ENCODE results near the gene DHRS7C. TPM values are rescaled to one million over a fixed set of nuclear protein-coding genes. Genes with fewer than 3 reads are reported as not detected.

DHRS7C gene
- polyA plus RNA-seq, 1 donor (not counting 4 experiments of a cell fraction or from before 2014, with no cell fraction given) = not detected

- no peaks in the 10 kb centered on the region for H3K4me1 ChIP-seq (ENCODE audit: control insufficient read depth, extremely low read depth, insufficient read depth, low read length)
- H4K20me1 ChIP-seq (ENCODE audit: control insufficient read depth, extremely low read depth, insufficient read depth, low read length) = no peaks in the 10 kb centered on the region
- no peak within 1 kb of the TSS for H3K9ac ChIP-seq (ENCODE audit: control insufficient read depth, extremely low read depth, insufficient read depth, low read length)
- H3K4me3 ChIP-seq (ENCODE audit: control insufficient read depth in 2 of 3, extremely low read depth in 1 of 3, insufficient read depth in 2 of 3, low read depth in 1 of 3, low read length in 3 of 3) = no peak within 1 kb of the TSS
- H3K36me3 ChIP-seq (ENCODE audit: control insufficient read depth in 2 of 2, extremely low read depth in 1 of 2, insufficient read depth in 2 of 2, low read length in 2 of 2) = no peaks in the 10 kb centered on the region
- no peaks in the 10 kb centered on the region for H3K9me3 ChIP-seq (ENCODE audit: control insufficient read depth, low read depth, low read length)
- H3K4me2 ChIP-seq (ENCODE audit: control insufficient read depth, extremely low read depth, insufficient read depth, low read depth, low read length) = no peak within 1 kb of the TSS
- no peak for FAIRE-seq
- no peaks in the 10 kb centered on the region for H3K9me1 ChIP-seq (ENCODE audit: control insufficient read depth, extremely low read depth, insufficient read depth, low read length)
- TF ChIP-seq CTCF (optimal IDR thresholded peaks at IDR 0.05 in 1 of 3, IDR thresholded peaks at IDR 0.05 in 1 of 3, conservative IDR thresholded peaks at IDR 0.05 in 1 of 3; ENCODE audit: extremely low read depth in 1 of 3, insufficient read depth in 2 of 3, low read length in 3 of 3) = no peak
- no peak for TF ChIP-seq EZH2 (IDR thresholded peaks at IDR 0.05; ENCODE audit: low read length)
- H3K27ac ChIP-seq (ENCODE audit: control insufficient read depth, insufficient read depth, low read length) = no peak within 1 kb of the TSS
- dilution Hi-C loops (cut with MboI; ENCODE audit: extremely low pct_ligation_motif_present, low sequenced_read_pairs) = no loop called here
- H3K27me3 ChIP-seq (ENCODE audit: control insufficient read depth, extremely low read depth, insufficient read depth, low read length) = no peaks in the 10 kb centered on the region
- H2AFZ ChIP-seq (ENCODE audit: control insufficient read depth, low read length) = no peak within 1 kb of the TSS
- DNase-seq (ENCODE audit: low read depth, low spot score) = no peak
- no peaks in the 10 kb centered on the region for H3K79me2 ChIP-seq (ENCODE audit: control insufficient read depth, insufficient read depth, low read length)
These were observed 30.5 kb upstream of the DHRS7C start, which contains the start of gene GSG1L2 for GRCh38 chr17:9821921-9822320. Gene GSG1L2 (minus strand): TSS chr17:9822079. CDS start chr17:9822071, 8 bp downstream.

GRCh38 chr17:9820448-9820847 lies 29.1 kb upstream of the DHRS7C start:
- H3K4me1 ChIP-seq (ENCODE audit: control insufficient read depth, extremely low read depth, insufficient read depth, low read length) = no peaks in the 10 kb centered on the region
- H2AFZ ChIP-seq (ENCODE audit: control insufficient read depth, low read length) = no peak overlapping the region
- no peak overlapping the region for H3K4me3 ChIP-seq (ENCODE audit: control insufficient read depth in 2 of 3, extremely low read depth in 1 of 3, insufficient read depth in 2 of 3, low read depth in 1 of 3, low read length in 3 of 3)
- no peaks in the 10 kb centered on the region for H3K27me3 ChIP-seq (ENCODE audit: control insufficient read depth, extremely low read depth, insufficient read depth, low read length)
- no peaks in the 10 kb centered on the region for H4K20me1 ChIP-seq (ENCODE audit: control insufficient read depth, extremely low read depth, insufficient read depth, low read length)
- H3K9ac ChIP-seq (ENCODE audit: control insufficient read depth, extremely low read depth, insufficient read depth, low read length) = no peak overlapping the region
- TF ChIP-seq EZH2 (IDR thresholded peaks at IDR 0.05; ENCODE audit: low read length) (no peak), CTCF (optimal IDR thresholded peaks at IDR 0.05 in 1 of 3, IDR thresholded peaks at IDR 0.05 in 1 of 3, conservative IDR thresholded peaks at IDR 0.05 in 1 of 3; ENCODE audit: extremely low read depth in 1 of 3, insufficient read depth in 2 of 3, low read length in 3 of 3) (no peak)
- no peak for FAIRE-seq
- dilution Hi-C loops (cut with MboI; ENCODE audit: extremely low pct_ligation_motif_present, low sequenced_read_pairs) = no loop called here
- H3K27ac ChIP-seq (ENCODE audit: control insufficient read depth, insufficient read depth, low read length) = no peak overlapping the region
- no peak overlapping the region for H3K4me2 ChIP-seq (ENCODE audit: control insufficient read depth, extremely low read depth, insufficient read depth, low read depth, low read length)
- H3K9me3 ChIP-seq (ENCODE audit: control insufficient read depth, low read depth, low read length) = peaks cover 4% of the 10 kb centered on the region
- no peaks in the 10 kb centered on the region for H3K36me3 ChIP-seq (ENCODE audit: control insufficient read depth in 2 of 2, extremely low read depth in 1 of 2, insufficient read depth in 2 of 2, low read length in 2 of 2)
- DNase-seq (ENCODE audit: low read depth, low spot score) = no peak
- no peaks in the 10 kb centered on the region for H3K79me2 ChIP-seq (ENCODE audit: control insufficient read depth, insufficient read depth, low read length)
- H3K9me1 ChIP-seq (ENCODE audit: control insufficient read depth, extremely low read depth, insufficient read depth, low read length) = no peaks in the 10 kb centered on the region
